ENCODE data around the gene ATP6V1B1.

Gene ATP6V1B1

DNA sequence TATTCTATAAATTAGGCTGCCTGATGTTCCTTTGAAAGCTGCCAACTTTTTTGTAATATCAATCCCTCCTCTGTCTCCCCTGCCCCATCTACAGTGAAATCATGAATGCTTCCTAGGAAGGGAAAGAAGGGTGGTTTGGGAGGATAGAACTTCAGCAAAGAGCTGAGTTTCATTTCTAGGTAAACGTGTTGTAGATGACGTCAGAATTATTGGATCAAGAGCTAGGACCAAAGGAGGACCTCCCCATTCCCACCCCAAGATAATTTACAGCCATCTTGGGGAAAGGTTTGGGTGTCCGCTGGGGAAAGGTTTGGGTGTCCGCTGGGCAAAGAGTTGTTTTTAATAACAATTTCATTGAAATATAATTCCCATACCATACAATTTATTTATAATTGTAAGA is 31.5 kb downstream of the ATP6V1B1 start:
- DNase-seq (ENCODE audit: low read depth): no peak

DNA sequence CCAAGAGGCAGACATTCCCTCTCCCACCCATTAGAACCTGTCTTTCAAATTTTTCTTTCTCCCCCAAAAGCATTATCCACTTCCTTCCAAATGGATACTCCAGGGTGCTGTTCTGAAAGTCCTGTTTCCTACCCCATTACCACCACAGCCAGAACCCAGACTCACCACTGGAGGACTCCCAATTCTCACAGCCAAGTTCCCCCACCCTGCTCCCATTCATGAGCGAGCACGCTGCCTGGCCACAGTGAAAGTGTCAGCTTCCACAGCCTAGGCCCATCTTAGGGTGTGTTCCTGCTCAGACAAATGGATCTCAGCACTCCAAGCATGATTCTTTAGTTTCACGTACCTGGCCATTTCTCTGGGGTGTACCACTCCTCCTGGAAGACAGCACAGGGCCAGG is 38.9 kb downstream of the ATP6V1B1 start:
- no peak for DNase-seq (ENCODE audit: low read depth)

DNA sequence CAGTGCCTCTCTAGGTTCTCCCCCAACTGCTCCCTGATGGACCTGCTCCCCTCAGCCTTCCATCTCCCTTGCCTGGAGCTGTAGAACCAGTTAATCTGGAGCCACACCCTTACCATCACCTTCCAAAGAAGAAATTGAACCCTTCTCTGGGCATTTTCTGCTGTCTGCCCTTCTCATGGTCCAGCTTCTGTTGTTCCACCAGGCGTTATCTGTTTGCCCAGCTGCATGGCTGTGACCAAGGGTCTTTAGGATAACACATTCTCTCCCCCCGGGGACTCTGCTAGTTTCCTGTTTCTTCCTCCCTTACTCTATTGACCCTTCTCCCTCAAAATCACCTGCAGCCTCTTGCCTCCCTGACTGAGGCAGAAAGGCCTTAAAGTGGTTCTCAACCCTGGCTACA is 39.5 kb downstream of the ATP6V1B1 start:
- DNase-seq (ENCODE audit: low read depth): no peak

DNA sequence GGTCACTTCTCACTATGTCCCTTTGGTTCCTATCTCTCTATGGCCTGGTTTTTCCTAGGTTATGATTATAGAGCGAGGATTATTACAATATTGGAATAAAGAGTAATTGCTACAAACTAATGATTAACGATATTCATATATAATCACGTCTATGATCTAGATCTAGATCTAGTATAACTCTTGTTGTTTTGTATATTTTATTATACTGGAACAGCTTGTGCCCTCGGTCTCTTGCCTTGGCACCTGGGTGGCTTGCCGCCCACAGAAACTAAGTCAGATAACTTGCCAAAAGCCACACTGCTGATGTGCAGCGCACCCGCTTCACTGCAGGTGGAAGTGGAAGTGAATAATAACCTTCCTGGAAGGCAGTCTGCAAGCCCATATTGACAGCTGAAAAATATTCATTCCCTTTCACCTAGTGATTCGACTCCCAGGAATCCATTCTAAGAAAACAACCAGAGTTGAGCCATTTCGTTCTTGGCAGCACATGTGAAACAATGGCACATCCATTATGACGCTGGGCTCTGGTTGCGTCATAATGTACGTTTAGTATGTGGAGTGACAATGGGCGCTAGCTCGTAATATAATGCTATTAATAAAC is 42.0 kb downstream of the ATP6V1B1 start:
- DNase-seq (ENCODE audit: low read depth): peak; percentile 86

DNA sequence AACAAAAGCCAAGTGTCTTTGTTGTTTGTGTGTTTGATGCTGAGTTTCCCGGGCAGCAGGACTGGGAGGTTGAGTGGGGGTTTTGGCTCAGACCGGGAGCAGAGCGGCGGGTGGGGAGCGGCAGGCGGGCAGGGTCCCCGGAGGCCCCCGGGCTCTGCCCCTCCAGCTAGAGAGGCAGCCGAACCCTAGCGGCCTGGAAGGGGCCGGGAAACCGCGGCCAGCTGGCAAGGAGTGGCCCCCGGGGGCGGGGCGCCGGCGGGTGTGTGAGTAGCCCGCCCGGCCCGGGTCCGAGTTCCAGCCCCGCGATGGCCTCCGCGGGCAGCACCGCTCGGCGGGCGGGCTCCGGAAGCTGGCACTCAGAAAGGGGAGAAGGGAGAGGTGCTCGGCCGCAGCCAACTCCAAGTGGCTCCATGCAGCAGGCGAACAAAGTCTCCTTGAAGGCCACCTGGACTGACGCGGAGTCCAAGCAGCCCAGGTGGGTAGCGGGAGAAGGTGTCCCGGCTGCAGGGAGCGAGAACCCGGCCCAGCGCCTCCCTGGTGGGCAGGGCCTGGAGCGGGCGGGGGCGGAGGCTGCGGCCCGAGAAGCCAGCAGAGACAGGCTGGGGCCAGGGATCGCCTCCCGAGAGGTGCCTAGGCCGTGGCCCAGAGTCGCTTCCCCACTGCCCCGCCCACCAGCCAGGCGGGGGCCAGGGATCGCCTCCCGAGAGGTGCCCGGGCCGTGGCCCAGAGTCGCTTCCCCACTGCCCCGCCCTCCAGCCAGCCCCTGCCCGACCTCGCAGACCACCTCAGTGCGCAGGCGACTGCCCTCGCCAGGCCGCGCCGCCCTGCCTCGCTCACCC is 42.9 kb downstream of the ATP6V1B1 start, which contains the start of gene ANKRD53:
ANKRD53 (plus strand) TSS at position 290 of the 839 bp plus-strand sequence; CDS start at position 306, 16 bp downstream.
- peak; percentile 31 for DNase-seq (ENCODE audit: low read depth)

DNA sequence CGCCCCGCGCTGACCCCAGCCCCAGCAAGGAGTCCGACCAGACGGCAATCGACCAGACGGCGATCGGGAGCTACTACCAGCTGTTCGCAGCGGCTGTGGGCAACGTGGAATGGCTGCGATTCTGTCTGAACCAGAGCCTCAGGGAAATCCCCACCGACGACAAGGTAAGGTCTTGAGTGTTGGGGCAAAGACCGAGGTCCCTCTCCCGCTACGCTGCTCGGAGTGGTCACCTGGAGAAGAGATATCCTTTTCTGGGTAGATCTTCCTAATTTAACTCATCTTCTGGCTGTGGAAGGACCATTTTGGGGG is 43.4 kb downstream of the ATP6V1B1 start:
- peak; percentile 28 for DNase-seq (ENCODE audit: low read depth)

DNA sequence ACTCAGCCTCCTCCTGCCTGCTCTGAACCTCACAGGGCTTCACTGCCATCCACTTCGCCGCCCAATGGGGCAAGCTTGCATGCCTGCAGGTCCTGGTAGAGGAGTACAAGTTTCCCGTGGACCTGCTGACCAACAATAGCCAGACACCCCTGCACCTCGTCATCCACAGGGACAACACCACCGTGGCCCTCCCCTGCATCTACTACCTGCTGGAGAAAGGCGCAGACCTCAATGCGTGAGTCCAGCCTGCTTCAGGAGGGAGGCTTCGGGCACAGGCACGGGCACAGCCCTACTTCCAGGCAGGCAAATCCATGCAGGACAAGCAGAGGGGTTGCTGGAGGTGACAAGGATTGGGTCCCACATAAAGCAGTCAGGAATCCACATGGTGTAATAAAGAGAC is 43.9 kb downstream of the ATP6V1B1 start:
- DNase-seq (ENCODE audit: low read depth): no peak

DNA sequence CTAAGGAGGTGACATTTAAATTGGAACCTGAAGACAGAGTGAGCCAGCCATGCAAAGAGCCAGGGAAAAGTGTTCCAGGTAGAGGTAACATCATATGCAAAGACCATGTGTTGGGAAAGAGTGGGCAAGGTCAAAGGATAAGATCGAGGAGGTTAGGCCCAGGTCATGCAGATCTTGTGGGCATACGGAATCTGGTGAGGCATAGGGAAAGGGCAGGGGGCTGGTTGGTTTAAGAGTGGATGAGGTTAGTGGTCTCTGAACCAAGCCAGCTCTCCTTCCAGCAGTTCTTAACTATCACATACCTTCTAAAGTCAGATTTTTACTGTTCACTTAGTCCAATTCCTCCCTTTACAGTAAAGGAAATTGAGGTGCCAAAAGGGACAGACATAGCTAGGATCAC is 45.7 kb downstream of the ATP6V1B1 start:
- DNase-seq (ENCODE audit: low read depth): no peak

DNA sequence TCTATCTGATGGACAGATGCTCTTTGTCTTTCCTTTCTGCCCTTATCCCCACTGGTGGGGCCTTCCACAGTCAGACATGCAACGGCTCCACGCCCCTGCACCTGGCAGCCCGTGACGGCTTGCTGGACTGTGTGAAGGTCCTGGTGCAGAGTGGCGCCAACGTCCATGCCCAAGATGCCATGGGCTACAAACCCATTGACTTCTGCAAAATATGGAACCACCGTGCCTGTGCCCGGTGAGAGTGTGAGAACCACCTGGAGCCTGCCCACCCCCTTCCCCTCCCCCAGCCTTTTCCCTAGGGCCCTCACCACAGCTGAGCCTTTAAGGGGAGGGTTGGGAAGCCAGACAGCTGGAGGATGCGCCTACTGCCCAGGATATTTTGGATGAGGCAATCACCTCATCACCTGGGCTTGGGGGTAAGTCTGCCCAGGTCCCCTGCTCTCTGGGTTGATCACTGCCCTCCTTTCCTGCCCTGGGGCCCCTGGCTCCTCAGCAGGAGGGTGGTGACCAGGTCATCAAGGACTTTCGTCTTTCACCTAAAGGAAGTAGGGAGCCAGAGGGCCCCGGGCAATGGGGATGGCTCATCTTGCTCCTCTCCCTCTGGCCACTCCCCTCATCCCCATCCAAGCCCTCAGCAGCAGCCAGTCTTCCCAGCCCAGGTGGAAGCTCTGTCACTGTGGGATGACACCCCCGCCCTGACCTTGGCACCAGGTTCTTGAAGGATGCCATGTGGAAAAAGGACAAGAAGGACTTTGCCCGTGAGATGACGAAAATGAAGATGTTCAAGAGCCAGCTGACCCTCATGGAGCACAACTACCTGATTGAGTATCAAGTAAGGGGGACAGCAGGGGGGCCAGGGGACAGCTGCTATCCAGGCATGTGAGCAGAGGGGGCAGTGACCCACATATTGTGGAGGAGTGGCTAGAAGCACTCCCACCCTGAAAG is 46.4 kb downstream of the ATP6V1B1 start:
- DNase-seq (ENCODE audit: low read depth): no peak

DNA sequence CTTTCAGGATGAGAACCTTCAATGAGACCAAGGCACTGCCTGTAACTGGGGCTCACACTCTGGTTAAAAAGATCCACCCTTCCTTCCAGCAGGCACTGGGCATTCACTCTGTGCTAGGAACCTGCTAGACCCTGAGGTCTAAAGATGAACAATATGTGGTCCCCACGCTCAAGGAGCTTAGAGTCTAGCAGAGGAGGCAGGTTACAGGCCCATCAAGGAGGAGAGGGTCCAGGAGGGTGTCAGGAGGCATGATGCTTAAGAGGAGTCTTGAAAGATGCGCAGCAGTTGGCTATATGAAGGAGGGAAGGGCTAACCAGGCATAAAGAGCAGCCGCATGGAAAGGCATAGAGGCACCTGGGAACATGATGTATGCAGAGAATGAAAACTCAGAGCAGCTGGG is 47.3 kb downstream of the ATP6V1B1 start:
- DNase-seq (ENCODE audit: low read depth): no peak

DNA sequence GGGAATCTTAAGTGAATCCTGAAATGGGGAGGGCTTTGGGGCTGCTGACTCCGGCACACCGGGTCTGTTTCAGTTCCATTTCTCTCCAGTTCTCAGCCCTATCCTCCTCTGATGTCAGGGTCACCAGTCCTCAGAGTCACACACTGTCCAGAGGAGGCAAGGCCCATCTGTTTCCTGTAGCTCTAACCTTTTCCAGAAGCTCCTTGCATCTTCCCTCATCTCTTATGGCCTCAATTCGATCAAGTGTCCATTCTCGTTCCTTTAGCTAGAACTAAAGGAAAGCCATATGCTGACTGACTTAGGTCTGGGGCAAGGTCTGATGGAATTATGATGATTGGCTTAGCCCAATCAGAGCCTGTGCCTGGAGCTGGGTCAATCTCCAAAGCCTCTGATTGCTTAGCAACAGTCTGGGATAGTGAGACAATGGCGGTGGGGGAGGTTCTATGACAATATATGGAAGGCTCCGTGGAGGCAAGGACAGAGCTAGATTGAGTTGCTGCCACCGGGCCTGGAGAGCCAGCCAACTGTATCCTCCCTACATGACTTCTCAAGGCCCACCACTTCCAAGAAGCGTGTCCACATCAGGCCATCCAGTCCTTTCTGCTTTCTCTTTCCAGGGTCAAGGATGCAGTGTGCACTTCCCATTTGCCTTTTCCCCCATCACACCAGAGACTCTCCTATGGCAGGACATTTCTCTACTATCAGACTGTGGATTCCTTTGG is 48.0 kb downstream of the ATP6V1B1 start:
- no peak for DNase-seq (ENCODE audit: low read depth)

DNA sequence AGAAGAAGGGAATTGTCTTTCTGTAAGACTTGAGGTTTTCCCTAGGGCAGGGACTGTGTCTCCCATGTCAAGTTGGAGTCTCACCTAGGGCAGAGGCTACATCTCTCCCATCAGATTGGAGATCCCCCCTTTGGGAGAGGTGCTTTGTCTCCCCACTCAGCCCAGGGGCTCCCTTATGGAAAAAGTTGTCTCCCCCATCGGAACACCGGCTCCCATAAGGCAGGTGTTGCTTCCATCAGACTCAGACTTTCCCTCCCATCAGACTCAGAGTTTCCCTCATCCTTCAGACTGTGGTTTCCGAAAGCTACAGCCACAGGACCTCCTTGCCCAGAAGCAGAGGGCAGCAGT is 48.5 kb downstream of the ATP6V1B1 start:
- no peak for DNase-seq (ENCODE audit: low read depth)

DNA sequence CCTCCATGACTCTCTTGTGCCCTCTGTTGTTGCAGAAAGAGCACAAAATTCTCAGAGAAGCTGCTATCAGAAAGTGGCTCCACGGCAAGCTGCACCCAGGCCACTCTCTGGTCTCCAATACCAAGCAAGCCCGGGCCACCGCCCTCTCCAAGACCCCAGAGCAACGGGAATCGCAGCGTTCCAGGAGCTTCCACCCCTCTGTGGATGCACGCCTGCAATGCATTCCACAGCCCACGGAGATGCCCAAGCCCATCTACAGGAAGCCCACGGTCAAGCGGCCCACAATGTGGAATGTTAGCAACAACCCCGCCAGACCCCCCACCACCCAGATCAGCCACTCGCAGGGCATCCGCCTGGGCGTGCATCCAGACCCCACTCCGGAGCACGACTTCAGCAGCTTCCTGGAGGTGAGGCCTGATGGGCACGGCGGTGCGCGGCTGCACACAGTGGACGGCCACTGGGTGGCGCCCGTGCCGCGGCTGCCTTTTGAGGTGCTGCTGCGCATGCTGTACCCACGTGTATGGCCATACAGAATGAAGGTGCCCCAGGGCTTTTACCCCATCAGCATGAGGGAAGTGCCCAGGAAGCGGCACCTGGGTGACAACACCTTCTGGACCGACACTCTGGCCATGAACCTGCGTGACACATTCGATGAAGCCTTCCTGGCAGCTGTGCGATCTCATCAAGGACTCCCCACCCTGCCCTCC is 49.0 kb downstream of the ATP6V1B1 start:
- peak; percentile 58 for DNase-seq (ENCODE audit: low read depth)

DNA sequence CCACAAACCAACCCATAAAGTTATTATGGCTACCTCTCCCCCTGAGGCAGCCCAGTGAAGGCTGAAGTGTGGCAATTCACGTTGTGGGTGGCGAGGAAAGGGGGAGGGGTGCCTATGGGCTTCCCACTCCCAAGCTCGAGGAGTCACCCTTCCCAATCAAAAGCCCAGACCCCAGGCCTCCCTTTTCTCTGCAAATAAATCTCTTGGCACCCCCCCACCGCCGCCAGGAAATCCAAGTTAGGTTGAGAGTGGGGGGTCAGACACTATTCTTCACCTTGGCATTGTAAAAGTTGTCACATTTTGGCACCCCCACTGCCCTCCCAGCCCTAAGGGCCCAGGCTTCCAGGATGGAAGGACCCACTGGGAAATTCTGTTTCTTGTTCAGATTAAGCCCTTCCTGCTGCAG is 49.6 kb downstream of the ATP6V1B1 start:
- DNase-seq (ENCODE audit: low read depth): no peak

DNA sequence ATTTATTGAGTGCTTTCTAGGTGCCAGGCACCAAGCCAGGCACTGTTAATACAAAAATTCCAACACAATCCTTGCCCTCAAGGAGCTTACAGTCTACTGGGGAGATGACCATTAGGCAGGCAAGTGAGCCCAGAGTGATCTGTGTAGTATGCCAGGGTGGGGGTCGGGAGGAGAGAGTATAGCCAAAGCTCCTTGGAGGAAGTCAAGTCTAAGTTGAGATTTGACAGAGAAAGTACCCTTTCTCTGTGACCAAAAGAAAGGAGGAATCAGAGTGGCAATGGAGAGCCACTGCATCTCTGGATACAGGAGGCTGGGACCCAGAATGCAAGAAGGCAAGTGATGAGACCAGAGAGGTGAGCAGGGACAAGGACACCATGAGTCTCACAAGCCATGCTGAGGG is 50.3 kb downstream of the ATP6V1B1 start:
- DNase-seq (ENCODE audit: low read depth): no peak

DNA sequence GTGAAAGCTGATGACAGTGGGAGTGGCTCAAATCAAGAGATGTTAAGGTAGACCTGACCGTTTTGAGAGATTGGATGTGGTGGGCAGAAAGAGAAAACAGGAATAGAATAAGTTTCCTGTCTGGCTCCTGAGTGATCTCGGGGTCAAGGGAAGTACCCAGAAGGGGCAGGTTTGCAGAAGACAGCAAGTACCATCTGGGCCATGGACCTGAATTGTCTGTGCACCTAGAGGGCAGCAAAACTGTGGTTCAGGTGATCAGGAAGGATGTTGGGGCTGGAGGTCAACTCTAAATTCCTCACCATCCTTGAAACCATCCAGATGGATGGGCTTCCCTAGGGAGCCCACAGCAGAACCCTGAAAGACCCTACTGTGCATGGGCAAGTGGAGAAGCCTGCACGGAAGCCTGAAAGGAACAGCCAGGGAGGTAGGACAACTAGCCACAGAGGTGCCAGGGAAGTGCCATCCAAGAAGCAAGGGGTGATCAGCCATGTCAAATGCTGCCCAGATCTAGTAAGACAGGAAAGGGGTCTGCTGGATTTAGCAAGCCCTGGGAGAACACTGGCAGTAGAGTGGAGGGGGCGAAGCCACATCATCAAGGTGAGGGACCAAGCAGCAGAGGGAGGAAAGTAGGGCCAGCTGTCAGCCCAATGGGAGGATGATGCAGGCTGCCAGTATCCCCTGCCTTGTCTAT is 50.9 kb downstream of the ATP6V1B1 start:
- no peak for DNase-seq (ENCODE audit: low read depth)

DNA sequence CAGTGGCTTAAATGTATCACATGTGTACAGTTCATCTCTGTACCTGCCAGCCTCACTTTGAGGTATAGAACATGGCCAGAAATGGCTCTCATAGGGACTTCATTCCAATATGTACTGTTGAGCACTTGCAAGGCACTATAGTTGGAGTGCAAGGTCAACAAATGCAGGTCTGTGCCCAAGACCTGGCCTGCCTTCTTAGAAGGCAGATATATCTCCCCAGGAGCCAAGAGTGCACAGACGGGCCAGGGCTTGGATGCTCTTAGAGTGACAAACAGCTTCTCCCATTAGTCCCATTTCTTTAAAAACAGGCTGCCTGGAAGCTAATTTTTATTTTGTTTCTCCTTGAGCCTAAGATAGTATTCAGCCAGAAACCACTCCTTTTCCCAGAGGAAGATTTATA is 51.7 kb downstream of the ATP6V1B1 start:
- no peak for DNase-seq (ENCODE audit: low read depth)

DNA sequence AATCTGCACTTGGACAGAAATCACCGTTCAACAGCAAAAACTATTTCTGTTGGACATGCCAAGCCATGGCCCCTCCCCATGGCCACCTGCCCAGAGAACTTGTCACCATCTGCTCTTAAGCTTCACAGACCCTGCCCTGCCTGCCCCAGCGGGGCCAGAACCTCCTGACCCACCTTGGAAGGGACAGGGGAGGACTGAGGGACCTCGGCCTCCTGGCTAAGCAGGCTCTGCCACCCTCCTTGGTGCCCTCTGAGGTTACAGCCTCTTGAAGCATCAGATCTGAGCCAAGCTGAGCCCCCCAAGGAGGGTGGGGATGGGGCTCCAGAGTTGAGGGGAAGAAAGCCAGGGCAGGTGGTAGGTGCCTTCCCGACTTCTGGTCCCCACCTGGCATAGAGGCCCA is 52.5 kb downstream of the ATP6V1B1 start:
- no peak for DNase-seq (ENCODE audit: low read depth)

DNA sequence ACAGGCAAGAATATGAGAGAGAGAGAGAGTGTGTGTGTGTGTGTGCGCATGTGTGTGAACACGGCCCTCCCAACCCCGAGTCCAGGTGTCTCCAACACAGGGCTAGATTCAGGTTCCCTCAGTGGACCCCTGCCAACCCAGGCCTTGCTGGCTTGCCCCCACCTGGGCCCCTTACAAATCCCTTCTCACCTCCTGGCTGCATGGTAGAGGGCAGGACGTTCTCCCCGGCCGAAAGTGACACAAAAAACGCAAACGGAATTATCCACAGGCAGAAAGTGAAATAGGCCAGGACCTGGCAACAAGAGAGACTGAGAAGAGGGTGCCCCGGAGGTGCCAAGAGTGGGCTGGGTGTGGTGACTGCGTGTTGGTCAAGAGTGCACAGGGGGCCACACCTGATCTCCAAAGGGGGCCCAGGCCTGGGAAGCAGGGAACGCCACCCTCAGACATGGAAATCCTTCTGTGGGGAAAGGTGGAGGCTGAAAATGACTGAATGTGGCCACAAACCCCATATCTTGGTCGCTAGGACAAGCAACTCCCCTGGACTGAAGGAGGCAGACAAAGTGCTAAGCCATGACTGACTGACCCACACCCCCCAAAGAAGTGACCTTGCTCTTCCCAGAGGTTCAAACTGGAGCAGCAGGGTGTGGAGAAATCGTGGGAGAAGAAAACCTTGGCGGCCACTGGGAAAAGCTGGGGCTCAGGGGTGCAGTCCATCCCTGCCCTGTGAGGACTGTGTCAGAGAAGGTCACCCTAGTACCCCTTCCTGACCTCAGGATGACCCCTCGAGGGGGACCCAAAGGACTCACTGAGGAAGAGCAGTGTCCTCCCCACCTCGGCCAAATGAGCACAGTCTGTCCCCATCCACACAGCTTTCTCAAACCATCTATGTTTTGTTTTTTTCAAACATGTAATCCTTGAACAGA is 53.3 kb downstream of the ATP6V1B1 start:
- no peak for DNase-seq (ENCODE audit: low read depth)

DNA sequence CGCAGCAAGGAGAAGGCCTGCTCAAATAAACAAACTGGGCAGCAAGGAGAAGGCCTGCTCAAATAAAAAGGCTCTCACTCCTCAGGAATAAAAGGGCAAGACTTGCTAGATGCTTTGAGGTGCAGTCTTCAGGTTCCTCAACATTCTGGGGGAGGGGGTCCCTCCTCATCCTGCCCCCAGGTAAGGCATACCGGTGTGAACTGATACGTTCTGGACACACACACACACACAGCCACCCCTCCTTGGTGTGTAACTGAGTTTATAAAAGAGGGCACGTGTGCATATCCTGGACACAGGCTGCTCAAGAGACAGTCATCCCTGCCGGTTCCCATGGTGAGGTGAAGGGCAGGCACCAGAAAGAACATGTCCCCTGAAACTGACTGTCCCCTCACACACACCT is 54.5 kb downstream of the ATP6V1B1 start:
- DNase-seq (ENCODE audit: low read depth): no peak
